Spleen (tissue), 7 donors: ENCODE measurements around the gene ARTN.

Source experiments
- CTCF ChIP-seq, 11 experiments: fragments of 200-600 bp in 7 of 11; fragments of 450-650 bp in 4 of 11; sonication (generic) in 4 of 11; IDR thresholded peaks in 8 of 11; conservative IDR thresholded peaks in 3 of 11; 1 replicate in 7 of 11; 2 replicates in 4 of 11; pipeline versions ENCODE4 v1.4.0 to v1.8.0; 2016 to 2021; ENCODE audit warnings: antibody characterized with exemption in 11 of 11, inconsistent platforms in 4 of 11, mild to moderate bottlenecking in 1 of 11
- POLR2A ChIP-seq, 3 donors: fragments of 450-650 bp; IDR thresholded peaks; one replicate each; pipeline ENCODE4 v1.5.1; 2017; ENCODE audit warnings: antibody characterized with exemption in 3 of 3, mild to moderate bottlenecking in 1 of 3
- POLR2AphosphoS5 ChIP-seq, 3 donors: sonication (generic); formaldehyde crosslinking; IDR thresholded peaks; one replicate each; pipeline ENCODE4 v1.5.1; 2017; ENCODE audit warnings: antibody characterized with exemption in 3 of 3
- donor health status: DM: no; HTN: no; CAD: no; lungs with moderate emphysema.
- donor health status: DM: no; HTN: no; CAD: no.
- donor health status: DM: no; HTN: no; CAD: no.

GRCh38 chr1:43973981-43974442 lies 40.4 kb downstream of the ARTN start:
- TF ChIP-seq POLR2A (IDR thresholded peaks at IDR 0.05): no peak
- TF ChIP-seq CTCF (IDR thresholded peaks at IDR 0.05 in 8 of 11, conservative IDR thresholded peaks at IDR 0.05 in 3 of 11): no peak
- TF ChIP-seq POLR2AphosphoS5 (IDR thresholded peaks at IDR 0.05): no peak
